HEK293 (cell line): ENCODE data around the gene EYS.

ENCODE experiments used
- CTCF ChIA-PET: fragments of 350-600 bp; formaldehyde crosslinking; extraction: SDS; loops from one replicate; lab custom pipeline; 2021; ENCODE audit warnings: antibody characterized with exemption; lab: Yijun Ruan, JAX
- POLR2A ChIA-PET: fragments of 300-600 bp; formaldehyde crosslinking; extraction: SDS; loops from one replicate; lab custom pipeline; 2020; ENCODE audit warnings: antibody characterized with exemption, inconsistent platforms; lab: Yijun Ruan, JAX
- H3K27ac ChIP-seq: fragments of 200-500 bp; sonication (Bioruptor generic); 2 replicates; pipeline ENCODE4 v1.5.1; 2014; ENCODE audit warnings: low read depth, low read length, control low read depth, inconsistent platforms; ENCODE audit errors: extremely low read depth
- H3K36me3 ChIP-seq, 2 experiments: fragments of 200-500 bp in 1 of 2; sonication (Bioruptor generic) in 1 of 2; 1 replicate in 1 of 2; 2 replicates in 1 of 2; pipeline ENCODE4 v1.5.1; 2014 to 2017; ENCODE audit warnings: inconsistent platforms in 2 of 2, low read length in 2 of 2; ENCODE audit not compliant: control insufficient read depth in 2 of 2, insufficient read depth in 1 of 2
- H3K4me1 ChIP-seq: fragments of 200-500 bp; sonication (Bioruptor generic); 2 replicates; pipeline ENCODE4 v1.5.1; 2014; ENCODE audit warnings: mild to moderate bottlenecking, low read length, inconsistent platforms; ENCODE audit not compliant: control insufficient read depth, insufficient read depth
- H3K4me3 ChIP-seq: 2 replicates; pipeline ENCODE4 v1.5.1; 2011; ENCODE audit warnings: low read depth, mild to moderate bottlenecking, control low read depth, low read length, moderate library complexity
- H3K9me3 ChIP-seq: fragments of 200-500 bp; sonication (Bioruptor generic); 2 replicates; pipeline ENCODE4 v1.5.1; 2014; ENCODE audit warnings: low read depth, low read length, inconsistent platforms; ENCODE audit not compliant: control insufficient read depth, insufficient read depth
- EGR2 ChIP-seq: fragments of 450-650 bp; formaldehyde crosslinking; IDR thresholded peaks from 2 replicates; pipeline ENCODE4 v1.5.1; 2016; ENCODE audit warnings: low read depth, missing biosample characterization, missing genetic modification characterization
- HIC1 ChIP-seq: fragments of 450-650 bp; formaldehyde crosslinking; IDR thresholded peaks from 2 replicates; pipeline ENCODE4 v1.5.1; 2016; ENCODE audit warnings: missing biosample characterization, missing genetic modification characterization
- PATZ1 ChIP-seq: fragments of 450-650 bp; formaldehyde crosslinking; IDR thresholded peaks from 2 replicates; pipeline ENCODE4 v1.5.1; 2016; ENCODE audit warnings: missing biosample characterization, missing genetic modification characterization
- PRDM1 ChIP-seq: fragments of 450-650 bp; formaldehyde crosslinking; IDR thresholded peaks from 2 replicates; pipeline ENCODE4; 2016; ENCODE audit warnings: missing biosample characterization, missing genetic modification characterization
- PRDM2 ChIP-seq: fragments of 450-650 bp; formaldehyde crosslinking; IDR thresholded peaks from 2 replicates; pipeline ENCODE4 v1.5.1; 2016; ENCODE audit warnings: missing biosample characterization, missing genetic modification characterization, borderline replicate concordance
- PRDM6 ChIP-seq: fragments of 450-650 bp; formaldehyde crosslinking; IDR thresholded peaks from 2 replicates; pipeline ENCODE4 v1.5.1; 2017; ENCODE audit warnings: missing biosample characterization, missing genetic modification characterization
- ZBTB11 ChIP-seq: fragments of 450-650 bp; formaldehyde crosslinking; conservative IDR thresholded peaks from 2 replicates; pipeline ENCODE4 v1.5.1; 2016; ENCODE audit warnings: low read depth, missing biosample characterization, missing genetic modification characterization
- ZBTB17 ChIP-seq: fragments of 450-650 bp; formaldehyde crosslinking; IDR thresholded peaks from 2 replicates; pipeline ENCODE4 v1.5.1; 2016; ENCODE audit warnings: missing biosample characterization, missing genetic modification characterization
- ZBTB6 ChIP-seq: fragments of 450-650 bp; formaldehyde crosslinking; IDR thresholded peaks from 2 replicates; pipeline ENCODE4 v1.5.1; 2017; ENCODE audit warnings: missing biosample characterization, missing genetic modification characterization
- ZFP41 ChIP-seq: fragments of 450-650 bp; formaldehyde crosslinking; IDR thresholded peaks from 2 replicates; pipeline ENCODE4 v1.5.1; 2016; ENCODE audit warnings: missing biosample characterization, missing genetic modification characterization, borderline replicate concordance
- ZNF184 ChIP-seq: fragments of 450-650 bp; IDR thresholded peaks from 2 replicates; pipeline ENCODE4 v1.5.1; 2018; ENCODE audit warnings: missing biosample characterization, mild to moderate bottlenecking, missing genetic modification characterization
- ZNF23 ChIP-seq: fragments of 450-650 bp; formaldehyde crosslinking; IDR thresholded peaks from 2 replicates; pipeline ENCODE4 v1.5.1; 2016; ENCODE audit warnings: missing biosample characterization, missing genetic modification characterization, borderline replicate concordance
- ZNF274 ChIP-seq, 2 experiments: fragments of 200-500 bp in 1 of 2; fragments of 450-650 bp in 1 of 2; sonication (Bioruptor generic) in 1 of 2; formaldehyde crosslinking in 1 of 2; IDR thresholded peaks; 2 replicates each; pipeline versions ENCODE4 v1.5.1 to v1.6.1; 2014 to 2016; ENCODE audit warnings: borderline replicate concordance in 1 of 2, inconsistent platforms in 1 of 2, low read length in 1 of 2, missing biosample characterization in 1 of 2, missing genetic modification characterization in 1 of 2
- ZNF549 ChIP-seq: fragments of 450-650 bp; IDR thresholded peaks from 2 replicates; pipeline ENCODE4 v1.5.1; 2018; ENCODE audit warnings: missing biosample characterization, missing genetic modification characterization, mild to moderate bottlenecking, inconsistent platforms, moderate library complexity
- ZNF623 ChIP-seq: fragments of 450-650 bp; formaldehyde crosslinking; IDR thresholded peaks from 2 replicates; pipeline ENCODE4 v1.5.1; 2016; ENCODE audit warnings: missing biosample characterization, missing genetic modification characterization

Gene EYS

GRCh38 chr6:63713332-63713731, 1993.7 kb downstream of the EYS start (continued):
- TF ChIP-seq HIC1 (tag by site-specific recombination) (no peak), ZBTB6 (tag by site-specific recombination) (no peak), PATZ1 (tag by site-specific recombination) (no peak)

- CTCF ChIA-PET, result interaction anchor here (1.7 kb wide), 1 partner anchor 111 kb away, joined by 4 read pairs; no protein-coding TSS in a partner anchor
- TF ChIP-seq ZNF274 (IDR thresholded peaks at IDR 0.05; ENCODE audit: low read length), result no peak
- no peak for TF ChIP-seq ZNF274 (tag by site-specific recombination; IDR thresholded peaks at IDR 0.05; ENCODE audit: borderline replicate concordance)
- no peak for TF ChIP-seq ZBTB11 (tag by site-specific recombination)
- TF ChIP-seq ZNF23 (tag by site-specific recombination), result no peak
- no peak for TF ChIP-seq ZNF623 (tag by site-specific recombination)
- no peak for TF ChIP-seq ZNF549 (tag by site-specific recombination)
- TF ChIP-seq ZBTB17 (tag by site-specific recombination), result no peak
- no peak for TF ChIP-seq PRDM2 (tag by site-specific recombination)
- no peak for TF ChIP-seq ZFP41 (tag by site-specific recombination)
- no peak for TF ChIP-seq PATZ1 (tag by site-specific recombination)
- no peak for TF ChIP-seq PRDM1 (tag by site-specific recombination)
- TF ChIP-seq EGR2 (tag by site-specific recombination), result no peak
- no peak for TF ChIP-seq PRDM6 (tag by site-specific recombination)
- no peak for TF ChIP-seq ZNF184 (tag by site-specific recombination)
Observed at GRCh38 chr6:63709148-63709547, 1997.9 kb downstream of the EYS start.

More at GRCh38 chr6:63709148-63709547, 1997.9 kb downstream of the EYS start:
- Histone ChIP-seq H3K4me3 (no peak overlapping the region), H3K9me3 (no peaks in the 10 kb centered on the region), H3K36me3 (peaks cover 60 to 94% of the 10 kb centered on the region in 2 experiments), H3K27ac (no peak overlapping the region), H3K4me1 (no peaks in the 10 kb centered on the region)
- POLR2A ChIA-PET, result interaction anchor here (0.7 kb wide), 1 partner anchor 105 kb away, joined by 4 read pairs; no protein-coding TSS in a partner anchor
